Measurements from ENCODE around the gene SLC32A1.

Gene SLC32A1

DNA sequence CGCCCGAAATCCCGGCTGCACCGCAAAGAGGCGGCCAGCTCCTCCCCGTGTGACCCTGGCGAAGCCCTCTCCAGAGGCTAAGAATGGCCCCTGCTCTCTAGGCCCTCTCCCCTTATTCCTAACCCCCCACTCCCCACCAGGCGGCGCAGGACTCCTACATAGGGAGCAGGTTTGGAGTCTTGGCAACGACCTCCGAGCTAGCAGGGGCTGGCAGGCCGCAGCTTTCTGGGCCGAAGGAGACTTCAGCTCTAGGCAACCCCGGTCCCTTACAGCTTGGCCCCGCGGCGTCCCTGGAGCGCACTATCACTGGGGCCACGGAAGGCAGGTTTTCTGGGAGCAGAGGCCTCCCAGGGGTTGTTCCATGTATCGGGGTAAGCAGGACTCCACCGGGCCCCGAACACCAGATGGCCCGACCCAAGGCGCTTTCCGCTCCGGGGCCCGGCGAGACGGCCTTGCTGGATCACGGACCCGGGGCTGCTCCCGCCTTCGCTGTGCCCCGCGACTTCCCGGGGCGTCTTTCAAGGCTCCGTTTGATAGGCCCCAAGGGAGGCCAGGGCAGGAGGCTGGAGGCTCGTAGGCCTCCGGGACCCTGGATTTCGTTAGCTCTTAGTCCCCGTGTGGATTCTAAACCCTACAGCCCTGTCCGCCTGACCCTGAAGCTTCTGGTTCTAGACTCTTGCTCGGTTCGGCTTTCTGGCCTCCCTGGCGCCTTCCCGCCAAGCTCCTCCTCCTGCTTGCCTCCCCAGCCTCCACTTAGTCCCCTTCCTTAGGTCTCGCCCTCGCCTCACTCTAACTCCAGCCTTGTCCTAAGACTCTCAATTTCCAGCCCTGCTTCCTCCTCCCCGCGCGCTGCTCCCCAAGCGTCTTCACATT lies 1.9 kb downstream of the SLC32A1 start:
- no peak for DNase-seq

GRCh38 chr20:38726804-38727606 lies 2.7 kb downstream of the SLC32A1 start:
- DNase-seq, result no peak

DNA sequence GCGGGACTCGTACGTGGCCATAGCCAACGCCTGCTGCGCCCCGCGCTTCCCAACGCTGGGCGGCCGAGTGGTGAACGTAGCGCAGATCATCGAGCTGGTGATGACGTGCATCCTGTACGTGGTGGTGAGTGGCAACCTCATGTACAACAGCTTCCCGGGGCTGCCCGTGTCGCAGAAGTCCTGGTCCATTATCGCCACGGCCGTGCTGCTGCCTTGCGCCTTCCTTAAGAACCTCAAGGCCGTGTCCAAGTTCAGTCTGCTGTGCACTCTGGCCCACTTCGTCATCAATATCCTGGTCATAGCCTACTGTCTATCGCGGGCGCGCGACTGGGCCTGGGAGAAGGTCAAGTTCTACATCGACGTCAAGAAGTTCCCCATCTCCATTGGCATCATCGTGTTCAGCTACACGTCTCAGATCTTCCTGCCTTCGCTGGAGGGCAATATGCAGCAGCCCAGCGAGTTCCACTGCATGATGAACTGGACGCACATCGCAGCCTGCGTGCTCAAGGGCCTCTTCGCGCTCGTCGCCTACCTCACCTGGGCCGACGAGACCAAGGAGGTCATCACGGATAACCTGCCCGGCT lies 3.4 kb downstream of the SLC32A1 start:
- DNase-seq, result no peak

GRCh38 chr20:38728191-38728781 lies 4.0 kb downstream of the SLC32A1 start:
- DNase-seq, result no peak

GRCh38 chr20:38728911-38729642 lies 4.8 kb downstream of the SLC32A1 start:
- DNase-seq, result no peak

GRCh38 chr20:38729767-38730166 lies 5.5 kb downstream of the SLC32A1 start:
- DNase-seq, result no peak

DNA sequence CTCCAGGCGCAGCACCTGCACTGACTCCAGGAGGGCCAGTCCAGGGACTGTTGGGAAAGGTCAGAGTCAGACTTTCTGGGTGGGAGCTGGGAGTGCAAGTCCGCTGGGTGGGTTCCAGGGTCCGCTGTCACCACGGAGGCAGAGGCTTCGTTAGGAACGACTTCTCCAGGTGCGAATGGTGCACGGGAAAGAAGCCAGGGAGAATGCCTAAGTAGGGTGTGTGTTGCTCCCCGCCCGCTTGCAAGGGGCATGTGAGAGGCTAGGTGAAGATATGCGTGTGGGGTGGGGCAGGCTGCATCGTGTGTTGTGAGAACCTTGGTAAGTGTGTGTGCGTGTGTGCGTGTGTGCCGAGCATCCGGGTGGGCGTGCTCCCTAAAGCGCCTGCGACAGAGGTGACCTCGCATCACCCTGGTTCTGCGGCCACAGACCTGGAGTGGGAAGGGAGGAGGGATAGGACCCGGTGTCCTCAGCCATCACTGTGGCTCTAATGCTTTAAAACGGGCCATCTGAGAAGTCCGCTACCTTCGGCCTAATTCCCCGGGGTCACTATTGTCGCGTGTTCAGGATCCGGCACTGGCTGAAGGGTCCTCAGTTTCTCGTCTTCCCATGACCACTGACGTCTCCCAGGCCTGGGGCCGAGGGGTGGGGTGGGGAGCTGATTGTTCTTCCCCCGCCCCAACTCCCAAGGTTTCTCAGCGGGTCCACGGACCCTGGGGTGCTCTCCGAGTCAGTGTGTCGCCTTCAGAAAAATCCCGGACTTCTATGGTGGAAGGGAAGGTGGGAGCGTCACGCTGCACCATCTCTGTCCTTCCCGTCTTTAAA lies 6.1 kb downstream of the SLC32A1 start:
- DNase-seq, result no peak

DNA sequence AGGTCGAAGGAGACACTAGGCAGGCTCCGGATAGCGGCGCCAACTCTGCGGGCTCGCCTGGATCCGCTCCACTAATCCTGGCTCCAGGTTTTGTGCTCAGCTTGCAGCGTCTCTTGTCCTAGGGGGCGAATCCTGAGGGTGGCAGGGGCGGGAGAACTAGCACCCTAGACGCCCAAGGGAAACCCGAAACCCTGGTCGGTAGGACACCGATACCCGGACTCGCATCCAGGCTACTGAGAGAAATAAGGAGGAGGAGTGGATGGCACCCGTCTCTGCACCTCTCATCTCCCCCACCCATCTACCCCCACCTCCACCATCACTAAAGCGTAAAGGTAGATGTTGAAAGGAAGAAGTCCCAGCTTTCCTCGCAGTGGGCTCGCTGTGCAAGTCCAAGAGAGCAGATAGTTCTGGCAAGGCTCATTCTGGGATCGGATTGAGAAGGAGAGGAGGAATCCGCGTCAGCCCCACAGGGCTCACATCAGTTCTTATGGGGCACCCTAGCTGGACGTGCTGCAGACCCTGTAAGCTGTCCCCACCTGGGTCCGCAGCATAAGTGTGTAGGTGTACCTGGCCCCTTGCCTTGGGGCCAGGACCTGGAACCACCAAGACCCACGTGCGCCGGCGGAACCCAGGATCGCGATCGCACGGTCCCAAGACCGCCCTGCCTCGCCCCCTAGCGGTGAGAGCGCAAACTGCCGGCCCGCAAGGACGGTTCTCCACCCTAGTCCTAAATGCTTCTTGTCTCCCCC lies 6.9 kb downstream of the SLC32A1 start:
- peak; percentile 19 for DNase-seq

GRCh38 chr20:38731738-38732113 lies 7.4 kb downstream of the SLC32A1 start:
- DNase-seq, result no peak

GRCh38 chr20:38732981-38733380 lies 8.7 kb downstream of the SLC32A1 start:
- no peak for DNase-seq

DNA sequence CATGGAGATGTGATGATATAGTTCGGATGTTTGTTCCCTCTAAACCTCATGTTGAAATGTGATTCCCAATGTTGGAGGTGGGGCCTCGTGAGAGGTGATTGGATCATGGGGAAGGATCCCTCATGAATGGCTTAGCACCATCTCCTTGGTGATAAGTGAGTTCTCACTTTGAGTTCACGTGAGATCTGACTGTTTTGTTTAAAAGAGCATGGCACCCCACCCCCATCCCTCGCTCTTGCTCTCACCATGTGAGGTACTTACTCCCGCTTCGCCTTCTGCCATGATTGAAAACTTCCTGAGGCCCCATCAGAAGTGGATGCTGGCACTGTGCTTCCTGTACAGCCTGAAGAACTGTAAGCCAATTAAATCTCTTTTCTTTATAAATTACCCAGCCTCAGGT lies 10.9 kb downstream of the SLC32A1 start:
- DNase-seq, result no peak

GRCh38 chr20:38737887-38738286 lies 13.6 kb downstream of the SLC32A1 start:
- no peak for DNase-seq

- no peak for DNase-seq
These were observed 21.5 kb downstream of the SLC32A1 start for GRCh38 chr20:38745757-38746156.

- DNase-seq, result no peak
These were observed 23.3 kb downstream of the SLC32A1 start for GRCh38 chr20:38747495-38748096.

DNA sequence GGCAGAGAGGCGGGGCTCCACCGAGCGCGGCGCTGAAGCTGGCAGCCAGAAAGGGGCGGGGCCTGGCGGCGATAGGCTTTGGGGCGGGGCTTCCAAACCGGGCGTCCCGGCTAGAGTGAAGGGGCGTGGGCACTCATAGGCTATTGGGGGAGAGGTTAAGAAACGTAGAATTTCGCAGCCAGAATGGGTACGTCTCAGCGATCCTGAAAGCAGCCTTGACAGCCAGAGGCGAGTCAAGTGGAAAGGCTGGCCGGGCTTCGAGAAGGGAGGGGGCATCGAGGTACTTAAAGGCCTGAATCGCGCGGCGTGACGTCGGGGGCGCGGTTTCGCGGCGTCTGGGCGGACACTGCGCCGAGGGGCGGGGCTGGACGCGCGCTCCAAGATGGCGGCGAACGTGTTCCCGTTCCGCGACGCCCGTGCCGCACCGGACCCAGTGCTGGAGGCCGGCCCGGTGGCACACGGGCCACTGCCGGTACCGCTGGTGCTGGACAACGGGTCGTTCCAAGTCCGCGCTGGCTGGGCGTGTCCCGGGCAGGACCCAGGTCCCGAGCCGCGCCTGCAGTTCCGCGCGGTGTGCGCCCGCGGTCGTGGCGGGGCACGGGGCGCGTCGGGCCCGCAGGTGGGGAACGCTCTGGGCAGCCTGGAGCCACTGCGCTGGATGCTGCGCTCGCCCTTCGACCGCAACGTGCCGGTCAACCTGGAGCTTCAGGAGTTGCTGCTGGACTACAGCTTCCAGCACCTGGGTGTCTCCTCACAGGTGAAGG lies 24.0 kb downstream of the SLC32A1 start, which contains the start of gene ACTR5:
ACTR5 (plus strand) TSS at position 364 of the 764 bp plus-strand sequence; CDS start at position 383, 19 bp downstream.
- DNase-seq, result peak; percentile 74

DNA sequence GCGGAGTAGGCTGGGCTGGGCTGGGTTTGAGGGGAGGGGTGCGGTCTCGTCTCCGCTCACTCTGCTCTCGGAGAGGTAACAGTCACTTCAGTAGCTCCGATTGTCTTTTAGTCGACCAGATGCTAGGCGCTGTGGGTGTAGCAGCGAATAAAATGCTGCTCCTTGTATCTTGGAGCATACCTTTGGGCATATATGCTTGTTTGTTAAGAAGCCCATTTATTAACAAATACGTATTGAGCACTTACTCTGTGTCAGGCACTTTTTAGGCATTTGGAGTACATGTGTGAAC lies 24.5 kb downstream of the SLC32A1 start:
- no peak for DNase-seq

GRCh38 chr20:38751360-38751976 lies 27.2 kb downstream of the SLC32A1 start:
- DNase-seq, result no peak

- no peak for DNase-seq
These were observed 27.7 kb downstream of the SLC32A1 start for GRCh38 chr20:38752029-38752428.

- DNase-seq, result no peak
These were observed 30.6 kb downstream of the SLC32A1 start for GRCh38 chr20:38754924-38755323.

All from NCI-H1048 (cell line).